Kidney glomerular epithelial cell (primary cell): ENCODE data around the gene ATP11B.

Experiments used
- DNase-seq: peaks from one replicate; lab custom pipeline; 2025; lab: John Stamatoyannopoulos, UW

Gene ATP11B

GRCh38 chr3:182910936-182911781 lies 117.9 kb downstream of the ATP11B start:
- no peak for DNase-seq

GRCh38 chr3:182911782-182912111 lies 118.4 kb downstream of the ATP11B start:
- no peak for DNase-seq

DNA sequence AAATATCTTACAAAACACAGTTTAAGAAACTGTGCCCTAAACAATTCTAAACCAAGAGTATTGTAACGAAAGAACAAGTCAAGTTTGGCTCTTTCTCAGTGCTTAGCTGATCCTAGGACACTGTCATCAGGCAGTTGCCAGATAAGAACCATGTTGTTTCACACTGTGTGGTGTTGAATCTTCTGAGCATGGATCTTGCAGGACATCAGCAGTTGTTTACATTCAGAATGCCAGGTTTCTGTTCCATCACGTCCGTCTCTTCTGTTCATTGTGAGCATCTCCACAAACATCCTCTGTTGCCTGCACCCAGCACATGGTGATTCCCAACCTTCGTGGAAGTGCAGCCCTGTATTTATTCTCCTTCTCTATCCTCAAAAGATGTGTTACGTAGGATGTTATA lies 119.2 kb downstream of the ATP11B start:
- DNase-seq = no peak

DNA sequence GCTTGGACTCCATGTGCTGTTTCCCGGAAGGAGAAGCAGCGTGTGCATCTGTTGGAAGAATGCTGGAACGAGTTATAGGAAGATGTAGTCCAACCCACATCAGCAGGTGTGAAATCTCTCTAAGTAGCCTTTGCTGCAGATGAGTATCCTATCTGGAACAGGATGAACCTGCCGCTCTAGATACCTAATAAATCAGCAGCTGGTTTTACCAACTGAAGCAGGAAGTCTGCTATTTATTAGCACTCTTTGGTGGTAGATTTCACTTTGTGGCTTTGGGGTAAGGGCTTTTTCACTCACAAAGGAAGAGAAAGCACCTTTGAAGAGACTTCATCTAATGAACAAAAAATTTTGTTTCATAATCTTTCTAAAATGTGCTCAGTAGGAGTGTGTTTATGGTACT lies 120.6 kb downstream of the ATP11B start:
- no peak for DNase-seq

DNA sequence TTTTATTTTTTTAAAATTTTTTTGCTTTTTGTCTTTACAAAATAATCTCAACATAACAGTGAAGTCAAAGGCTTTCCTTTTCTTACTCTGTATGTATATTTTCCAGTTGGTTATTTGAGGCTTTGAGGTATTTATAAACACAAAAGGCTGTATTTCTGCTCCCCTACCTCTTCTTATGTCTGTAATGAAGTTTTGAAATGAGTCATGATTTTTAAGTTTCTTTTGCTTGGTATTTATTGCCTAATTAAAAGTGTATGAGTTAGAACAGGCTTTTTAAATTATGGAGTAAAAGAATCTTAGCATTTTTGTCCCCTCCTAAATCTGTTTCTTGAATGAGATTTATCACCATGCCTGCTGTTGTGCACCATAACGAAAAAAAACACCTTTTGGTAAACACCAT lies 121.0 kb downstream of the ATP11B start:
- DNase-seq = no peak

GRCh38 chr3:182917134-182917533 lies 123.8 kb downstream of the ATP11B start:
- no peak for DNase-seq

DNA sequence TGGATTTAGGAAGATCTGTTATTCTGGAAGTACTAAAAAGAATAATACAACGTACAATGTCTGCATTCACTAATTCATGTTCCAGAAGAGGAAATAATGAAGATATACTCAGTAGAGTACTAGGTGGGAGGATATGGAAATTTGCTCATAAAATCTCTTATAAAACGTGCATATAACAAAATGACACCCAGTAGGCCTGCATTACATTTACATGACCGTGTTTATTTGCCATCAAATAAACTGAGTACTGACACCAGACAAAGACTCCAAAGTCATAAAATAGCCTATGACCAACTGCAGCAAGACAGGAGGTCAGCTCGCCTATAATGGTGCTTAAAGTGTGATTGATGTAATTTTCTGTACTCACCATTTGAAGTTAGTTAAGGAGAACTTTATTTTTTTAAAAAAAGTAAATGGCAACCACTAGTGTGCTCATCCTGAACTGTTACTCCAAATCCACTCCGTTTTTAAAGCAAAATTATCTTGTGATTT lies 126.6 kb downstream of the ATP11B start:
- no peak for DNase-seq

DNA sequence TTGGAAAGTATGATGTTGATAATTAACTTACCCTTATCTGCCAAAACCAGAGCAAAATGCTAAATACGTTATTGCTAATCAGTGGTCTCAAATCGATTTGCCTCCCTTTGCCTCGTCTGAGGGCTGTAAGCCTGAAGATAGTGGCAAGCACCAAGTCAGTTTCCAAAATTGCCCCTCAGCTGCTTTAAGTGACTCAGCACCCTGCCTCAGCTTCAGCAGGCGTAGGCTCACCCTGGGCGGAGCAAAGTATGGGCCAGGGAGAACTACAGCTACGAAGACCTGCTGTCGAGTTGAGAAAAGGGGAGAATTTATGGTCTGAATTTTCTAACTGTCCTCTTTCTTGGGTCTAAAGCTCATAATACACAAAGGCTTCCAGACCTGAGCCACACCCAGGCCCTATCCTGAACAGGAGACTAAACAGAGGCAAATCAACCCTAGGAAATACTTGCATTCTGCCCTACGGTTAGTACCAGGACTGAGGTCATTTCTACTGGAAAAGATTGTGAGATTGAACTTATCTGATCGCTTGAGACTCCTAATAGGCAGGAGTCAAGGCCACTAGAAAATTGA lies 127.3 kb downstream of the ATP11B start:
- DNase-seq = no peak

DNA sequence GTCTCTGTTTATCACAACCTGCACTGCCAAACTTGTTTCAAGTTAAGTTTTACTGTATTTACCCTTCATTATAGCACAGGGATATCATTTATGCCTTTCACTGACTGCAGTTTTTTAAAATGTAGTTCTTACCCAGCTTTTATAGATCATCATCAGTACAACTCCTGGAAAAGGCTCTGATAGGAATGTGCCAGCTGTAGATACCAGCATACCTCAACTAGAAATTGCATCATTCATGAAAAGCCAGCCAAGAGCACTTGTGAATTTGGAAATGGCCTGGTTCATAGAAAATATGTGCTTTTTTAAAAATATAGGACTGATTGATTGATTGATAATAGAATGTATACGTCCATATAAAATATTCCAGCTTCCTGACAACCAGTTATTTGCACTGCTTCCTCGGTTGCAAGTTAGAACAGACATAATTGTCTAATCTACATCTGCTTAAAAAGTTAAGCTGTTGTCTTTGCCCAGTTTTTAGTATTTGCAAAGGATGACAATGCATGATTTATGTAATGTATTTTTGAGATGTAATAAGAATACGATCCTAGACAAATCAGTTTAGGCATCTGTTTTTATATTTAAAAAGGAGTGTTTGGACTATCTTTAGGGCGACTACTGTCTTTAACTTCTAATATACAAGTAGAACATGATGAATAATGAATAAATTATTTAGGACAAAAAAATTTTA lies 128.5 kb downstream of the ATP11B start:
- no peak for DNase-seq

DNA sequence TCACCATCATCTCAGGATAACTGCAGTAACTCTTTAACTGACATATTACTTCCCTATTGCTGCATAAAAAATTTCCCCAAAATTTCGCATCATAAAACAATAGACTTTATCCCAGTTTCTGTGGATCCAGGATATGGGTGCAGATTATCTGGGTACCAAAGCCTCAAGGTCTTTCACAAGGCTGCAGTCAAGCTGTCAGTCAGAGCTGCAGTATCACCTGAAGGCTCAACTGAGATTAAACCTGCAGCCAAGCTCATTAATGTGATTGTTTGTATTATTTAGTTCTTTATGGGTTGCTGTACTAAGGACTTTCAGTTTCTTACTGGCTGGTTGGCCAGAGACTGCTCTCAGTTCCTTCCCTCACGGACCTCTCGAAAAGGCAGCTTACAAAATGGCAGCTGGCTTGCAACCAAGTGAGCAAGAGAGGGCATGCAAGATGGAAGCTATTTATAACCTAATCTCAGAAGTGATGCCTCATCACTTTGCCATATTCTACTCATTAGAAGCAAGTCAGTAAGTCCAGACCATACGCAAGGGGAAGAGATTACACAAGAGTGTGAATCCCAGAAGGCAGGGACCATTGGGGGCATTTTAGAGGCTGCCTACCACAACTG lies 132.1 kb downstream of the ATP11B start:
- DNase-seq = no peak

DNA sequence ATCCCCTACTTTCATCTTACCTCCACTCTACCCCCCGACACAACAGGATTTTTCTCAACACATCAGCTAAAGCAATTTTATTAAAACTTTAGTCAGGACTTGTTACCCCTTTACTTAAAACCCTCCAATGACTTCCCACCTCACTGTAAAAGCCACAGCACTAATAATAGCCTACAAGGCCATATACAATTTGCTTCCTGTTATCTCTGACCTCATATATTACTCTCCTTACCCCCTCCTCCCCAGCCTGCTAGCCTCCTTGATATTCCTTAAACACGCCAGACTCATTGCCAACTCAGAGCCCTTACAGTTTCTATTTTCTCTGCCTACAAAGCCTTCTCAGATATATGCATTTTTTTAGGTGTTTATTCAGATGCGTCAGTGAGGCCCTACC lies 132.6 kb downstream of the ATP11B start:
- no peak for DNase-seq

GRCh38 chr3:182935803-182936202 lies 142.5 kb downstream of the ATP11B start:
- no peak for DNase-seq

- DNase-seq = no peak
These were observed 143.1 kb downstream of the ATP11B start for GRCh38 chr3:182936239-182936917.

- no peak for DNase-seq
These were observed 143.6 kb downstream of the ATP11B start for GRCh38 chr3:182936918-182937285.

DNA sequence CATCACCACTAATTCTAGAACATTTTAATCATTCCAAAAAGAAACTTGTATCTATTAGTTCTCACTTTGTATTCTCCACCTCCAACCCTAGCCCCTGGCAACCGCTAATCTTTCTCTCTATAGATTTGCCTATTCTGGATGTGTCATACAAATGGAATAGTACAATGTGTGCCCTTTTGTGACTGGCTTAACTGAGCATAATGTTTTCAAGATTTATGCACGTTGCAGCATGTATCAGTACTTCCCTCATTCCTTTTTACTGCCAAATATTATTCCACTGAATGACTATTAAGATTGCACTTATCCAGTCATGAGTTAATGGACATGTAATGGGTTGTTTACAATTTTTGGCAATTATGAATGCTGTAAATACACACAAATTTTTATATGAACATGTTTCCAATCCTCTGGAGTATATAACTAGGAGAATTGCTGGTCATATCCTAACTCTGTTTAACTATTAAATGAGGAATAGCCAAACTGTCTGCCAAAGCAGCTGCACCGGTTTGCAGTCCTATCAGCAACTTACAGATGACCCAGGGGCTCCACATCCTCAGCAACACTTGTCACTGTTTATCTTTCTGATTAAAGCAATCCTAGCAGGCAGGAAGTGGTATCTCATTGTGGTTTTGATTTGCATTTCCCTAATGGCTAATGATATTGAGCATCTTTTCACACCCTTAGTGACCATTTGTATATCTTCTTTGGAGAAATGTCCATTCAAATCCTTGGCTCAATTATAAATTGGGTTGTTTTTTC lies 144.2 kb downstream of the ATP11B start:
- DNase-seq = no peak

DNA sequence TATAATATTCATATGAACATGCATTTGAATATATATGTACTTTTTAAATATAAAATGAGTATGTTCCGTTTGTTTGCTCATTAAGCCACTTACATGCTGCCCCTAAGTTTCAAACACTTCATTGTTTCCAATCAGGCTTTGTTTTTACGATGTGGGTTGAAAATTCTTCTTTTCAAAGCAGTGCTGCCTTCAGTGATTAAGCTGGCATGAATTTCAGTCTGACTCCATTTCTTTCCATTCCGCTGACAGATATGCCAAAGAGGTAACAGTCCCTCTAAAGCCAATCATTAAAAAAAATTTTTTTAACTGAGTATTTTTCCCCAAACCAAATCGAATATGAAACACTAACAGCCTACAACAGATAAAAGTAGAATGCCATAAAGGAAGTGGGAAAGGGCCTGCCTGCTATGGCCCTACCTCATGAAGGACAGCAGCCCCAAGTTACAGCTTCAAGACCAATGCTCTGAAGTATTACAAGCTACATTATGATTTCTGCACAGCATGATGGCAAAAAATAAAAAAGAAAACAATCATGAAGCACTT lies 147.0 kb downstream of the ATP11B start:
- DNase-seq = no peak

GRCh38 chr3:182941719-182942118 lies 148.4 kb downstream of the ATP11B start:
- DNase-seq = no peak

DNA sequence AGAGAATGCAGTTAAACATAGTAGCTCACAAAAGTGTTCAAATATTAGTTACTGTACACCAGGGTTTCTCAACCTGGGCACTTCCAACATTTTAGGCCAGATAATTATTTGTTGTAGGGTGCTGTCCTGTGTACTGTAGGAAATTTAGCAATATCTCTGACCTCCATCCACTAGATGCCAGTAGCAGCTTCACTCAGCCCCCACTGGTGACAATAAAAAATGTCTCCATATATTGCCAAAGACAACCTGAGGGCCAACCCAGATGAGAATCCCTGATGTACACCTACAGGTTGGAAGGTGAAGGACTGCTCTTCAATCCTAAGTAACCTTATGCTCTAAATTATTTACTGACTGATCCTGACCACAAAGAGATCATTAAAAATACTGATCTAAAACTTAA lies 154.6 kb downstream of the ATP11B start:
- no peak for DNase-seq

DNA sequence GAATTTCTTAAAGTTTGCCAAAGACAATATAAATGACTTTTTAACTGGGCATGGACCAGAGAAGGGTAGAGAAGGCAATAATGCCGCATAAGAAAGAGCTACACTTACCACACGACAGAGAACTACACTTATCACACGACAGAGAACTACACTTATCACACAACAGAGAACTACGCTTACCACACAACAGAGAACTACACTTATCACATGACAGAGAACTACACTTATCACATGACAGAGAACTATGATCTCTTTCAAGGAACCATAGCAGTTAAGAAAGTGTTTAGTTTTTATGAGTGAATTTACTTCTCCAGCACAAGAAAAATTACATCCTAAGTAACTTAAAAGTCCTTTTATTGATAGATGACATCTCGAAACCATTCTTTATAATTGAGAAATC lies 155.0 kb downstream of the ATP11B start:
- no peak for DNase-seq

DNA sequence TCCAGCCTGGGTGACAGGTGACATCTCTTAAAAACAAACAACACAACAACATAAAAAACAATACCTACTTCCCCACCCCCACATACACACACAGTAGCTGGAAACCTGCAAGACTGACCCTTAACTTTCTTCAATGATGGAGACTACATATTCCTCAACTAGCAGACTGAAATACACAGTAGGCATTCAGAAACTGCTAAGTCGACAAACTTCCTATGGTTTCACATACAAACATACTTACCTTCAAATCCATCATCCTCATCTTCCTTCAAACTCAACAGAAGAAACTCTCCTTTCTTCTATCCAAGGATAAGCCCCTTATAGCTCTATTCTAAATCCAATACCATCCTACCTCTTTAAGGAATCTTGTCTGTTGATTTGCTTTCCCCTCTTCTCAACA lies 156.4 kb downstream of the ATP11B start:
- no peak for DNase-seq

DNA sequence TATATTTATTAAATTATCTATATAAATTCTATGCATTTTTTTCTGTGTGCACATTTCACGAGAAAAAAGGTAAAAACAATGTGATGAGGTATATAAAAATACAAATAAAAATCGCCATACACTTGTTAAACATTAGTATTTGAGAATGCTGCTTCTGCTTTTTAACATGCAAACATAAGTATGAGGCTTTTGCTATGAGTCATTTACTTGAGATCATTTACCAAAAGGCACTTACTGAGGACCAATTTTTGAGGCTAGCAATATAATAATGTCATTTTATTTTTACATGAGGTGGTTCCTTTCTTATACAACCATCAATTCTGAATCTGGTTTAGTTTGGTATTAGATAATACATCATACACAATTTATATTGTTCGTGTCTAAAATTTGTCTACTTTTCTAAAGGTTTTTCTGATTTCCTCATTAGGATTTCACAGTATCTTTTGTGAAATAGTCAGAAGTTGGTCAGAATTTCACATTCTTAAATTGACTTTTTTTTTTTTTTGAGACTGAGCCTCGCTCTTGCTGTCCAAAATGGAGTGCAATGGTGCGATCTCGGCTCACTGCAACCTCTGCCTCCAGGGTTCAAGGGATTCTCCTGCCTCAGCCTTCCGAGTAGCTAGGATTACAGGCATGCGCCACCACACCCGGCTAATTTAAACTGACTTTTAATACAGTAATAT lies 161.4 kb downstream of the ATP11B start:
- DNase-seq = no peak
